OCI-LY3 (cell line): ENCODE results near the gene DFFA.
"Not testable (repeated sequence)": the region's sequence is repeated elsewhere in the genome, so short reads cannot be mapped to it uniquely, and the experiment has no call there.

ENCODE experiments used
- H2AFZ ChIP-seq: fragments of 200-600, 300-600 bp; shearing (Covaris generic); 2 replicates; pipeline ENCODE4 v1.6.0; 2014; ENCODE audit warnings: antibody characterized with exemption, low read depth, low read length
- H3K27ac ChIP-seq: fragments of 200-600, 300-600 bp; sonication (generic); 2 replicates; pipeline ENCODE4 v1.5.1; 2014; ENCODE audit warnings: mild to moderate bottlenecking, low read length, moderate library complexity, mixed read lengths
- H3K27me3 ChIP-seq: fragments of 200-600, 300-600 bp; sonication (generic); 2 replicates; pipeline ENCODE4 v1.6.1; 2014; ENCODE audit warnings: low read depth, low read length, mixed read lengths
- H3K36me3 ChIP-seq: fragments of 200-600, 300-600 bp; sonication (generic); replicated peaks from 2 replicates; pipeline ENCODE3; 2014; ENCODE audit warnings: low read depth, low read length, mixed read lengths
- H3K4me1 ChIP-seq: fragments of 300-600, 200-600 bp; sonication (generic); 2 replicates; pipeline ENCODE4 v1.6.1; 2014; ENCODE audit warnings: low read length, mixed read lengths
- H3K4me2 ChIP-seq: fragments of 200-600, 300-600 bp; sonication (generic); 2 replicates; pipeline ENCODE4 v1.6.1; 2014; ENCODE audit warnings: low read length, mixed read lengths
- H3K4me3 ChIP-seq: fragments of 300-600, 200-600 bp; sonication (generic); 2 replicates; pipeline ENCODE4 v1.5.1; 2014; ENCODE audit warnings: antibody characterized with exemption, mild to moderate bottlenecking, low read length, moderate library complexity
- H3K79me2 ChIP-seq: fragments of 300-600, 200-600 bp; shearing (Covaris generic); 2 replicates; pipeline ENCODE4 v1.6.1; 2014; ENCODE audit warnings: mild to moderate bottlenecking, low read length, mixed read lengths
- H3K9ac ChIP-seq: fragments of 300-600, 200-600 bp; shearing (Covaris generic); 2 replicates; pipeline ENCODE4 v1.6.0; 2014; ENCODE audit warnings: mild to moderate bottlenecking, low read length, moderate library complexity
- H3K9me3 ChIP-seq: fragments of 200-600, 300-600 bp; shearing (Covaris generic); 2 replicates; pipeline ENCODE4 v1.6.1; 2014; ENCODE audit warnings: low read length, mixed read lengths; ENCODE audit not compliant: insufficient read depth
- H4K20me1 ChIP-seq: fragments of 200-600, 300-600 bp; sonication (generic); 2 replicates; pipeline ENCODE4 v1.6.1; 2016; ENCODE audit warnings: low read length, mixed read lengths; ENCODE audit not compliant: insufficient read depth
- EZH2phosphoT487 ChIP-seq: fragments of 200-600 bp; shearing (Covaris generic); IDR thresholded peaks from 2 replicates; pipeline ENCODE4 v1.6.1; 2018; ENCODE audit warnings: antibody characterized with exemption, mixed run types, low read depth
- TF ChIP-seq, protein P1 (sequence below): fragments of 200-600, 300-600 bp; sonication (generic); IDR thresholded peaks from 2 replicates; pipeline ENCODE4 v1.5.1; 2014; ENCODE audit warnings: antibody characterized with exemption, low read length, low read depth

DFFA gene

GRCh38 chr1:10457875-10458274 is 14.5 kb downstream of the DFFA start:
- no peaks in the 10 kb centered on the region for H3K4me1 ChIP-seq
- no peak overlapping the region for H3K27ac ChIP-seq
- no peaks in the 10 kb centered on the region for H4K20me1 ChIP-seq
- no peak overlapping the region for H3K4me2 ChIP-seq
- no peaks in the 10 kb centered on the region for H3K79me2 ChIP-seq
- H3K9me3 ChIP-seq: no peaks in the 10 kb centered on the region
- H3K27me3 ChIP-seq: no peaks in the 10 kb centered on the region
- no peak overlapping the region for H3K9ac ChIP-seq
- TF ChIP-seq, protein P1, sequence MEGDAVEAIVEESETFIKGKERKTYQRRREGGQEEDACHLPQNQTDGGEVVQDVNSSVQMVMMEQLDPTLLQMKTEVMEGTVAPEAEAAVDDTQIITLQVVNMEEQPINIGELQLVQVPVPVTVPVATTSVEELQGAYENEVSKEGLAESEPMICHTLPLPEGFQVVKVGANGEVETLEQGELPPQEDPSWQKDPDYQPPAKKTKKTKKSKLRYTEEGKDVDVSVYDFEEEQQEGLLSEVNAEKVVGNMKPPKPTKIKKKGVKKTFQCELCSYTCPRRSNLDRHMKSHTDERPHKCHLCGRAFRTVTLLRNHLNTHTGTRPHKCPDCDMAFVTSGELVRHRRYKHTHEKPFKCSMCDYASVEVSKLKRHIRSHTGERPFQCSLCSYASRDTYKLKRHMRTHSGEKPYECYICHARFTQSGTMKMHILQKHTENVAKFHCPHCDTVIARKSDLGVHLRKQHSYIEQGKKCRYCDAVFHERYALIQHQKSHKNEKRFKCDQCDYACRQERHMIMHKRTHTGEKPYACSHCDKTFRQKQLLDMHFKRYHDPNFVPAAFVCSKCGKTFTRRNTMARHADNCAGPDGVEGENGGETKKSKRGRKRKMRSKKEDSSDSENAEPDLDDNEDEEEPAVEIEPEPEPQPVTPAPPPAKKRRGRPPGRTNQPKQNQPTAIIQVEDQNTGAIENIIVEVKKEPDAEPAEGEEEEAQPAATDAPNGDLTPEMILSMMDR: no peak
- TF ChIP-seq EZH2phosphoT487: no peak
- H3K4me3 ChIP-seq: no peak overlapping the region
- no peak overlapping the region for H2AFZ ChIP-seq
- no peaks in the 10 kb centered on the region for H3K36me3 ChIP-seq

DNA sequence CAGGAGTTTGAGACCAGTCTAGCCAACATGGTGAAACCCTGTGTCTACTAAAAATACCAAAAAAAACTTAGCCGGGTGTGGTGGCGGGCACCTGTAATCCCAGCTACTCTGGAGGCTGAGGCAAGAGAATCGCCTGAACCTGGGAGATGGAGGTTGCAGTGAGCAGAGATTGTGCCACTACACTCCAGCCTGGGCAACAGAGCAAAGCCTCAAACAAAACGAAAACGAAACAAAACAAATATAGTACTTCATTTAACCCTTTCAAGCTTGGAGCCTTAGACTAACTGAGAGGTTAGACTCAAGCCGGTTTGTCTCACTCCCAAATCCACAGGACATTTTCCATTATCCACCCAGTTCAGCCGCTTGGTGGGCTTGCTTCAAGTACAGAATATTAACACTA is 14.9 kb downstream of the DFFA start:
- not testable (repeated sequence) for H3K4me3 ChIP-seq, H3K36me3 ChIP-seq, H2AFZ ChIP-seq, H3K27me3 ChIP-seq, H3K4me1 ChIP-seq, H3K4me2 ChIP-seq, H3K79me2 ChIP-seq, H3K27ac ChIP-seq, H3K9me3 ChIP-seq, H3K9ac ChIP-seq, H4K20me1 ChIP-seq

DNA sequence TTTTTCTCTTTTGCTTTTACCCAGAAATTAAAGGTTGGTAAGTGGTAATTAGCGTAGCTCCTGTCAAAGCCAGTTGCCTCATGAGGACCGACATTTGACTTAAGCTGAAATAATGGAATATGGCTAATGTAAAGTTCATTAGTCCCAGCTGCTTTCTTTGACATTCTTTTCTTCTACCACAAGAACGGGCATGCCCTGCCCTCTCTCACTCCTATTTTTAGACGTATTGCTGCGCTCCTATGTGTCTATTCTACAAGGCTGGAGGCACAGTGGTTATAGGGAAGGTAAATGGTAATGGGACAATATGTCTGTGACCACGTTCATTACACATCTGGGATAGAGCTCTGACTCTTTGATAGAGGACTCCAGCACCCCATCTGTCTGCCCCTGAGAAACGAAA is 15.7 kb downstream of the DFFA start:
- Histone ChIP-seq H3K79me2 (no peaks in the 10 kb centered on the region), H3K27me3 (no peaks in the 10 kb centered on the region), H4K20me1 (no peaks in the 10 kb centered on the region), H2AFZ (no peak overlapping the region), H3K4me1 (no peaks in the 10 kb centered on the region), H3K4me2 (no peak overlapping the region), H3K4me3 (no peak overlapping the region), H3K27ac (no peak overlapping the region), H3K36me3 (no peaks in the 10 kb centered on the region), H3K9ac (no peak overlapping the region), H3K9me3 (no peaks in the 10 kb centered on the region)
- TF ChIP-seq EZH2phosphoT487: no peak
- TF ChIP-seq, protein P1: no peak

GRCh38 chr1:10456048-10456447 is 16.3 kb downstream of the DFFA start:
- Histone ChIP-seq H3K9ac (no peak overlapping the region), H3K9me3 (no peaks in the 10 kb centered on the region), H4K20me1 (no peaks in the 10 kb centered on the region), H2AFZ (no peak overlapping the region), H3K27me3 (no peaks in the 10 kb centered on the region), H3K4me3 (no peak overlapping the region), H3K36me3 (no peaks in the 10 kb centered on the region), H3K27ac (no peak overlapping the region), H3K4me2 (no peak overlapping the region), H3K4me1 (no peaks in the 10 kb centered on the region), H3K79me2 (no peaks in the 10 kb centered on the region)
- TF ChIP-seq, protein P1: no peak
- no peak for TF ChIP-seq EZH2phosphoT487

GRCh38 chr1:10451287-10451686 is 21.0 kb downstream of the DFFA start:
- no peak overlapping the region for H2AFZ ChIP-seq
- no peaks in the 10 kb centered on the region for H3K27me3 ChIP-seq
- no peaks in the 10 kb centered on the region for H3K9me3 ChIP-seq
- no peaks in the 10 kb centered on the region for H3K4me1 ChIP-seq
- no peak overlapping the region for H3K4me3 ChIP-seq
- no peak overlapping the region for H3K27ac ChIP-seq
- no peaks in the 10 kb centered on the region for H4K20me1 ChIP-seq
- H3K4me2 ChIP-seq: no peak overlapping the region
- no peaks in the 10 kb centered on the region for H3K79me2 ChIP-seq
- H3K9ac ChIP-seq: no peak overlapping the region
- no peaks in the 10 kb centered on the region for H3K36me3 ChIP-seq
- TF ChIP-seq, protein P1: no peak
- TF ChIP-seq EZH2phosphoT487: no peak
